Neural cell (in vitro differentiated cells): Measurements from ENCODE around the gene SLC4A5.

Source experiments
- CTCF ChIP-seq: fragments of 450-650 bp; IDR thresholded peaks from 2 replicates; pipeline ENCODE4 v1.5.1; 2014; ENCODE audit warnings: antibody characterized with exemption, mild to moderate bottlenecking, moderate library complexity; ENCODE audit not compliant: poor library complexity, severe bottlenecking
- EP300 ChIP-seq: fragments of 450-650 bp; conservative IDR thresholded peaks from 2 replicates; pipeline ENCODE4 v1.6.1; 2014; ENCODE audit warnings: antibody characterized with exemption, mild to moderate bottlenecking, moderate library complexity; ENCODE audit not compliant: poor library complexity, severe bottlenecking
- EZH2 ChIP-seq: fragments of 200-600, 300-800 bp; shearing (Covaris generic), sonication (generic); IDR thresholded peaks from 2 replicates; pipeline ENCODE4 v1.6.1; 2014; ENCODE audit warnings: antibody characterized with exemption, low read length, borderline replicate concordance, mild to moderate bottlenecking; ENCODE audit not compliant: insufficient read depth, poor library complexity, severe bottlenecking
- POLR2AphosphoS5 ChIP-seq: IDR thresholded peaks from 2 replicates; pipeline ENCODE4 v1.6.1; 2012
- RAD21 ChIP-seq: fragments of 450-650 bp; conservative IDR thresholded peaks from 2 replicates; pipeline ENCODE4 v1.6.1; 2014; ENCODE audit warnings: antibody characterized with exemption, mild to moderate bottlenecking, moderate library complexity
- REST ChIP-seq: IDR thresholded peaks from 2 replicates; pipeline ENCODE4 v1.6.1; 2012; ENCODE audit warnings: borderline replicate concordance
- TAF1 ChIP-seq: IDR thresholded peaks from 2 replicates; pipeline ENCODE4 v1.6.1; 2012; ENCODE audit warnings: low read depth

- TF ChIP-seq EP300 (no peak), CTCF (no peak), POLR2AphosphoS5 (no peak), EZH2 (no peak), REST (no peak), TAF1 (no peak), RAD21 (no peak)
These were observed 40.8 kb upstream of the SLC4A5 start for GRCh38 chr2:74384051-74384450.
